CD8-positive, alpha-beta memory T cell (primary cell): ENCODE results near the gene MAB21L4. TPM values are rescaled to one million over a fixed set of nuclear protein-coding genes. Genes with fewer than 3 reads are reported as not detected.

Source experiments
- CTCF ChIA-PET: fragments of 350-600 bp; sonication (Branson Sonifier 250); formaldehyde crosslinking; loops from one replicate; lab custom pipeline; 2021; ENCODE audit warnings: antibody characterized with exemption; lab: Charles Lee
- POLR2A ChIA-PET: fragments of 350-600 bp; sonication (Branson Sonifier 250); formaldehyde crosslinking; loops from one replicate; lab custom pipeline; 2021; ENCODE audit warnings: antibody characterized with exemption; lab: Charles Lee
- DNase-seq, 5 donors: peaks; one replicate each; pipeline versions ENCODE4 v3.0.0 to v3.0.0-alpha.2; 2020 to 2022; ENCODE audit warnings: mixed read lengths in 1 of 5
- H3K27ac ChIP-seq: one replicate; pipeline ENCODE4 v1.7.0; 2013; ENCODE audit warnings: low read depth, mild to moderate bottlenecking, low read length, moderate library complexity
- H3K27me3 ChIP-seq: 2 replicates; pipeline ENCODE4 v1.7.0; 2013; ENCODE audit warnings: low read length, mild to moderate bottlenecking; ENCODE audit not compliant: insufficient read depth, poor library complexity, severe bottlenecking
- H3K36me3 ChIP-seq: 2 replicates; pipeline ENCODE4 v1.7.0; 2013; ENCODE audit warnings: mild to moderate bottlenecking, low read length, moderate library complexity; ENCODE audit not compliant: insufficient read depth
- H3K4me1 ChIP-seq: 2 replicates; pipeline ENCODE4 v1.7.0; 2013; ENCODE audit warnings: mild to moderate bottlenecking, low read length, moderate library complexity; ENCODE audit not compliant: insufficient read depth
- H3K4me3 ChIP-seq: 2 replicates; pipeline ENCODE4 v1.7.0; 2013; ENCODE audit warnings: mild to moderate bottlenecking, low read length
- H3K9me3 ChIP-seq: 2 replicates; pipeline ENCODE4 v1.7.0; 2013; ENCODE audit warnings: mild to moderate bottlenecking, low read length
- H3K27ac Mint-ChIP-seq, 8 donors: one replicate each; pipeline ENCODE4 v1.8.0; 2020 to 2021; ENCODE audit warnings: mixed read lengths in 8 of 8, mild to moderate bottlenecking in 6 of 8, inconsistent platforms in 3 of 8, moderate library complexity in 3 of 8
- H3K27me3 Mint-ChIP-seq, 2 donors: one replicate each; pipeline ENCODE4 v1.8.0; 2020 to 2021; ENCODE audit warnings: mixed read lengths in 2 of 2, mild to moderate bottlenecking in 1 of 2, moderate library complexity in 1 of 2
- H3K36me3 Mint-ChIP-seq, 3 donors: one replicate each; pipeline ENCODE4 v1.8.0; 2020 to 2021; ENCODE audit warnings: mixed read lengths in 3 of 3, inconsistent platforms in 1 of 3, mild to moderate bottlenecking in 1 of 3
- H3K4me1 Mint-ChIP-seq, 3 donors: one replicate each; pipeline ENCODE4 v1.8.0; 2020 to 2021; ENCODE audit warnings: mixed read lengths in 3 of 3, inconsistent platforms in 1 of 3, mild to moderate bottlenecking in 1 of 3
- H3K4me3 Mint-ChIP-seq, 7 donors: one replicate each; pipeline ENCODE4 v1.8.0; 2020 to 2021; ENCODE audit warnings: mixed read lengths in 7 of 7, mild to moderate bottlenecking in 6 of 7, moderate library complexity in 4 of 7, inconsistent platforms in 2 of 7
- H3K9me3 Mint-ChIP-seq, 5 donors: one replicate each; pipeline ENCODE4 v1.8.0; 2020 to 2022; ENCODE audit warnings: mixed read lengths in 5 of 5, mild to moderate bottlenecking in 3 of 5, moderate library complexity in 2 of 5, inconsistent platforms in 1 of 5
- polyA plus RNA-seq: library from polyadenylated mRNA; unstranded; fragments of 300-500 nt; fragmentation: Illumina TruSeq; gene quantifications from one replicate; pipeline ENCODE4 v1.2.3, GENCODE V29; 2021
- total RNA-seq, 2 experiments: library from RNA; stranded (reverse); gene quantifications; one replicate each; pipeline ENCODE4 v1.2.3, GENCODE V29; 2021

The MAB21L4 gene
- total and polyA plus RNA-seq, 3 experiments from 2014 or later = not detected

DNA sequence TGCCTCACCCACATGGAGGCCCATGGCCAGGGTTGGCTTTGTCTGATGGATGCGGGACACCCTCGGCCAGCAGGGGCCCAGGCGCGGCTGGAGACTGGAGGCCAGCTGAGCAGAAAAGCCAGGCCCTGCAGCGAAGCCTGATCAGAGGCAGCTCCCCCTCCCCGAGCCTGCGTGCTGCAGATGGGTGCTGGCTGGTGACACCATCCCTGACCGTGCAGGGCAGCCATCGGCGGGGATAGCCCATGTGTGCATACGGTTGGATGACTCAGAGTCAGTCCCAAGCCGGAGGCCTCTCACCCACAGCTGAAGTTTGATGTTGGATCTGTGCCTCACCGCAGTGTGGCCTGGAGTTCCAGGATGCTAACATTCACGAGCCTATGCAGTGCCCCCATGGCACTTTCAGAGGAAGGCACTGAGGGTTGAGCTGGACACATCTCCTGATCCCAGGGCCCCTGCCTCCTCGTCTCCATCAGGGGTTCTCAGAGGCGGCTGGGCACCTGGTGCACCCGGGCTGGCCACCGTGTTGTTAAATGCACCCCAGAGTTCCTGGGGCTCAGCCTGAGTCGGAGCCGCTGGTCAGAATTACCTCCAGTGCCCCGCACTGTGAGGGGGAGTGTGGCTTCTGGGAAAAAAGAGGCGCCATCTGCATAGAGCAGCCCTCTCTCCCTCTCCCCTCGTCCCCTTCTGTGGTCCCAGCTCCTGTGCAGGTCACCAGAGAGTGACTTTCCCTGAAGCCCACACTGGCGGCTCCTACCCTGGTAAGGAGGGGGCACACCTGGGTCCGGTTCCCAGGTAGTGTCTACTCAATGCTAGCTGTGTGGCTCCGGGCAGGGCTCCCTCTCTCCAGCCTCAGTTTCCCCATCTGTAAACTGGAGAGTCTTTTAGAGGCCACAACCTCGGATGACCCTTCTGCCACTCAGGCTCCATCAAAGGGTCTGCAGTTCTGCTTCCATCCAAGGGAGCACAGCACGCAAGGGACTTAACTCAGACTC is 56.5 kb downstream of the MAB21L4 start:
- Histone ChIP-seq H3K9me3 (no peaks in the 10 kb centered on the region), H3K27ac (no peak overlapping the region), H3K4me1 (no peaks in the 10 kb centered on the region), H3K4me3 (no peak overlapping the region), H3K36me3 (no peaks in the 10 kb centered on the region), H3K27me3 (peaks cover 3% of the 10 kb centered on the region)
- no peak overlapping the region for H3K4me3 Mint-ChIP-seq
- DNase-seq = no peak
- peaks cover 3 to 15% of the 10 kb centered on the region in 2 donors for H3K27me3 Mint-ChIP-seq
- H3K9me3 Mint-ChIP-seq = no peaks in the 10 kb centered on the region
- H3K4me1 Mint-ChIP-seq = no peaks in the 10 kb centered on the region
- ChIA-PET CTCF (interaction anchor here (1.1 to 4.0 kb wide), 3 partner anchors 12 to 325 kb away, joined by 3 to 26 read pairs (median 11); no protein-coding TSS in a partner anchor), POLR2A (no interaction called here)
- no peaks in the 10 kb centered on the region for H3K36me3 Mint-ChIP-seq
- H3K27ac Mint-ChIP-seq = peak overlapping the region in 1 of 8 donors; percentile 75

DNA sequence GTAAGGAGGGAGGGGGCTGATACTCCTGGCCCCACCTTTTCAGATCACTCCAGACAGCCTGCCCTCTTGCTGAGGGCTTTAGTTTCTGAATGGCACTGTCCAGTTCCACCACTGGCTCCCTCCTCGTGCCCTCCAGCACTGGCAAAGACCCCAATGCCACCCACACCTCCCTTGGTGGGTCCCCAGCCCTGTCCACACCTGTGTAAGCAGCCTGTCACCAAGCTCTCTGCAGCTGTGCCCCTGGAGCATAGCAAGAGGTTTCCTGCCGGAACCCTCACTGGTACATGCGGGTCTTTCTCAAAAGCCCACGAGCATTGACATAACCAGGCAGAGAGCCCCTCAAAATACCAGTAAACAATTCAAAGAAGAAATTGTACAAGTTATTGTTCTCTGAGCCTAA is 58.3 kb downstream of the MAB21L4 start:
- POLR2A ChIA-PET = no interaction called here
- H3K27me3 ChIP-seq = peaks cover 3% of the 10 kb centered on the region
- no peaks in the 10 kb centered on the region for H3K9me3 Mint-ChIP-seq
- no peaks in the 10 kb centered on the region for H3K9me3 ChIP-seq
- no peak overlapping the region for H3K4me3 Mint-ChIP-seq
- DNase-seq = no peak
- H3K27ac Mint-ChIP-seq = peak overlapping the region in 1 of 8 donors; percentile 43
- CTCF ChIA-PET = no interaction called here
- no peak overlapping the region for H3K27ac ChIP-seq
- H3K36me3 Mint-ChIP-seq = no peaks in the 10 kb centered on the region
- H3K36me3 ChIP-seq = no peaks in the 10 kb centered on the region
- H3K4me3 ChIP-seq = no peak overlapping the region
- peaks cover 2% of the 10 kb centered on the region for H3K4me1 ChIP-seq
- no peaks in the 10 kb centered on the region for H3K4me1 Mint-ChIP-seq
- peaks cover 3 to 15% of the 10 kb centered on the region in 2 donors for H3K27me3 Mint-ChIP-seq

DNA sequence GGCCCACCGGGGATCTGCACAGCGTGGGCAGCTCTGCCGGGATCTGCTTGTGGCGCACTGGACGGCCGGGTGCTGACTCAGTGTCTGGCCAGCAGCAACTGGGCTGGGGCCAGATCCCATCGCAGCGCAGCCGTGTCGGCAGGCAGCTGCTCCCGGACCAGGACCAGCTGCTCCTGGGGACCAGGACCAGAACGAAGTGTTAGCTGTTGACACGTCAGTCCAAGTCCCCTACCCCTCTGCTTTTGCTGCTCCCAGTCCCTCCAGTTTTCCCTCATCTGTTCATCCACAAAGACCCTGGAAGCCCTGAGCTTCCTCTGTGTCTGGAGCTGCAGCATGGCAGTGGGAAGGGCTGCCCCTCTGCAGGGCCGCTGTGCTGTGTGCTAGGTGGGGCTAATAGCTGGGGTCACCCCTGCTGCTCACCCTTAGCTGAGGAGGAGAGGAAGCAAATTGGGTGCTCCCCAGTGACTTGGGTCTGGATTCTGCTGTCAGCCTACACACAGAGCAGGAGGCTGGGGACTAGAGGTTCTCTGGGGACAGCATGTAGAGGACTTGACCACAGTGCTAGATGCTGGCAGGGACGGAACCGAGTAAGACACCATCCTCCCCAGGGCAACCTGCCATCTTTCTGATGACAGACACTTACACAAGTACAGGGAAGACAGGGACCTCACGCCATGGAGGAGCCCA is 59.0 kb downstream of the MAB21L4 start:
- H3K9me3 ChIP-seq = no peaks in the 10 kb centered on the region
- ChIA-PET POLR2A (no interaction called here), CTCF (no interaction called here)
- H3K27me3 Mint-ChIP-seq = peaks cover 5 to 15% of the 10 kb centered on the region in 2 donors
- H3K36me3 Mint-ChIP-seq = no peaks in the 10 kb centered on the region
- H3K4me3 ChIP-seq = no peak overlapping the region
- no peak overlapping the region for H3K27ac ChIP-seq
- DNase-seq = no peak
- H3K4me1 Mint-ChIP-seq = peaks cover under 1 to 1% (median under 1%) of the 10 kb centered on the region in 3 donors
- H3K27ac Mint-ChIP-seq = no peak overlapping the region
- H3K9me3 Mint-ChIP-seq = no peaks in the 10 kb centered on the region
- H3K36me3 ChIP-seq = no peaks in the 10 kb centered on the region
- H3K4me1 ChIP-seq = peaks cover 4% of the 10 kb centered on the region
- peaks cover 3% of the 10 kb centered on the region for H3K27me3 ChIP-seq
- H3K4me3 Mint-ChIP-seq = no peak overlapping the region

Other genes with a start within 250 kb of the MAB21L4 start
- not detected for gene AQP12B, start 213.3 kb downstream of the MAB21L4 start, total RNA-seq
- gene AQP12B, start 213.3 kb downstream of the MAB21L4 start, polyA plus RNA-seq = not detected
- gene AQP12A, start 204.3 kb downstream of the MAB21L4 start, total RNA-seq = not detected
- gene AQP12A, start 204.3 kb downstream of the MAB21L4 start, polyA plus RNA-seq = not detected
- gene KIF1A, start 75.9 kb downstream of the MAB21L4 start, total RNA-seq = 1 to 10 TPM; 1.6 to 1.8 TPM
- not detected for gene KIF1A, start 75.9 kb downstream of the MAB21L4 start, polyA plus RNA-seq
- gene AGXT, start 27.3 kb downstream of the MAB21L4 start, total RNA-seq = not detected
- not detected for gene AGXT, start 27.3 kb downstream of the MAB21L4 start, polyA plus RNA-seq
- not detected for gene CROCC2, start 10.2 kb upstream of the MAB21L4 start, total RNA-seq
- not detected for gene CROCC2, start 10.2 kb upstream of the MAB21L4 start, polyA plus RNA-seq
- gene SNED1, start 102.5 kb upstream of the MAB21L4 start, total RNA-seq = 1 to 10 TPM; 1.8 to 3.5 TPM
- 0.90 TPM for gene SNED1, start 102.5 kb upstream of the MAB21L4 start, polyA plus RNA-seq
- 10 to 100 TPM; 48.0 to 49.2 TPM for gene MTERF4, start 206.1 kb upstream of the MAB21L4 start, total RNA-seq
- gene MTERF4, start 206.1 kb upstream of the MAB21L4 start, polyA plus RNA-seq = 46.4 TPM